GM23338 (cell line): ENCODE data around the gene FAM25A. TPM values are rescaled to one million over a fixed set of nuclear protein-coding genes. Genes with fewer than 3 reads are reported as not detected.
"Not testable (repeated sequence)": the region's sequence is repeated elsewhere in the genome, so short reads cannot be mapped to it uniquely, and the experiment has no call there.

ENCODE experiments used
- ATAC-seq: fragments of 200-7000 bp; cut with Tn5 transposase; 3 replicates; pipeline ENCODE4 v1.9.1; 2020
- DNase-seq: peaks from one replicate; pipeline ENCODE4 v3.0.0-alpha.2; 2015; ENCODE audit warnings: low spot score
- H2AFZ ChIP-seq: fragments of 200-600 bp; sonication (generic); 2 replicates; pipeline ENCODE4 v1.8.0; 2016; ENCODE audit warnings: antibody characterized with exemption, mild to moderate bottlenecking, moderate library complexity
- H3F3A ChIP-seq: fragments of 200-600 bp; sonication (generic); replicated peaks from 2 replicates; pipeline ENCODE4 v1.8.0; 2017; ENCODE audit warnings: antibody characterized with exemption, mixed run types, low read depth
- H3K27ac ChIP-seq: fragments of 200-600 bp; sonication (generic); 2 replicates; pipeline ENCODE4 v1.6.1; 2016; ENCODE audit warnings: low read depth
- H3K27me3 ChIP-seq: fragments of 200-600 bp; sonication (generic); 2 replicates; pipeline ENCODE4 v1.8.0; 2016; ENCODE audit warnings: mild to moderate bottlenecking, mixed run types, moderate library complexity; ENCODE audit not compliant: insufficient read depth
- H3K36me3 ChIP-seq: fragments of 200-600 bp; sonication (generic); 2 replicates; pipeline ENCODE4 v1.8.0; 2016; ENCODE audit warnings: mild to moderate bottlenecking; ENCODE audit not compliant: insufficient read depth
- H3K4me1 ChIP-seq: fragments of 200-600 bp; sonication (generic); 2 replicates; pipeline ENCODE4 v1.8.0; 2016; ENCODE audit warnings: mild to moderate bottlenecking, moderate library complexity; ENCODE audit not compliant: insufficient read depth
- H3K4me2 ChIP-seq: fragments of 200-600 bp; sonication (generic); 2 replicates; pipeline ENCODE4 v1.7.1; 2017; ENCODE audit warnings: mixed run types
- H3K4me3 ChIP-seq: fragments of 200-600 bp; sonication (generic); 2 replicates; pipeline ENCODE4 v1.6.1; 2016; ENCODE audit warnings: mixed run types
- H3K79me2 ChIP-seq: fragments of 200-600 bp; sonication (generic); replicated peaks from 2 replicates; pipeline ENCODE4 v1.8.0; 2017; ENCODE audit warnings: mild to moderate bottlenecking; ENCODE audit not compliant: insufficient read depth
- H3K9me2 ChIP-seq: fragments of 200-600 bp; sonication (generic); 2 replicates; pipeline ENCODE4 v1.8.0; 2017; ENCODE audit not compliant: insufficient read depth
- H4K20me1 ChIP-seq: fragments of 200-600 bp; sonication (generic); replicated peaks from 2 replicates; pipeline ENCODE4 v1.8.0; 2017; ENCODE audit warnings: mild to moderate bottlenecking; ENCODE audit not compliant: insufficient read depth
- H3K27ac Mint-ChIP-seq: 2 replicates; pipeline ENCODE4 v1.8.0; 2020; ENCODE audit warnings: inconsistent platforms, mild to moderate bottlenecking, moderate library complexity, mixed read lengths
- H3K27me3 Mint-ChIP-seq: 3 replicates; pipeline ENCODE4 v1.8.0; 2022; ENCODE audit warnings: low read depth, mild to moderate bottlenecking, moderate library complexity, mixed read lengths, inconsistent platforms; ENCODE audit not compliant: insufficient read depth, poor library complexity
- H3K36me3 Mint-ChIP-seq: 3 replicates; pipeline ENCODE4 v1.8.0; 2021; ENCODE audit warnings: low read depth, mild to moderate bottlenecking, inconsistent platforms, moderate library complexity, mixed read lengths
- H3K4me1 Mint-ChIP-seq: 3 replicates; pipeline ENCODE4 v1.8.0; 2020; ENCODE audit warnings: mild to moderate bottlenecking, inconsistent platforms, mixed read lengths
- H3K4me3 Mint-ChIP-seq: 3 replicates; pipeline ENCODE4 v1.8.0; 2021; ENCODE audit warnings: moderate library complexity, mild to moderate bottlenecking, inconsistent platforms, mixed read lengths
- H3K9me3 Mint-ChIP-seq: 3 replicates; pipeline ENCODE4 v1.8.0; 2020; ENCODE audit warnings: moderate library complexity, mild to moderate bottlenecking, inconsistent platforms, mixed read lengths
- polyA plus RNA-seq: library from polyadenylated mRNA; unstranded; fragments of >200 nt; fragmentation: Nextera tagmentation; extraction: Ambion mirVana; gene quantifications from 2 replicates; pipeline ENCODE4 v1.2.1, GENCODE V29; 2016
- total RNA-seq: library from RNA; depleted of rRNA; stranded (reverse); fragments of >200 nt; shearing (Covaris generic); gene quantifications from 2 replicates; pipeline ENCODE4 v1.2.3, GENCODE V29; 2014

FAM25A gene
- total and polyA plus RNA-seq, 2 experiments from 2014 or later: not detected

DNA sequence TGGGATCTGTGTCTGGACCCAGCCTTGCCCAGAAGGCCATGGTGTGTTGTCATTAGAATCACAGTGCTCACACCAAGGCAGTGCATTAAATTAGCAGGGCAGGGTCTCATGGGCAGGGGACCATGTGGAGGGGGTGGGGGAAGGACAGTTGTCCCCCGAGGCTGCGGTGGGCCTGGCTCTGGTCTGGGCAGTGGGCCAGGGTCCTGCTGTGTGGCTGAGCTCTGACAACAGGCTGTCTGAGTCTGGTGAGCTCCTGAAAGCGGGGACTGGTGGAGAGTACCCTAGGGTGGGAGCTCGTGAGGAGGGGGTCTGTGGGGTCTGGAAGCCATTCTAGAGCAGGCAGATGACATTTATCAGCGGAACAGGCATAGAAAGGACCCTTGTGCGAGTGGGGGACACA is 2.0 kb upstream of the FAM25A start:
- H3K27ac Mint-ChIP-seq, H3F3A ChIP-seq, H3K27me3 Mint-ChIP-seq, H2AFZ ChIP-seq, H3K4me1 Mint-ChIP-seq, H3K36me3 ChIP-seq, H3K79me2 ChIP-seq, ATAC-seq, H3K9me3 Mint-ChIP-seq, H3K4me1 ChIP-seq, H3K4me3 Mint-ChIP-seq, H3K9me2 ChIP-seq, DNase-seq, H3K4me2 ChIP-seq, H3K27ac ChIP-seq, H3K36me3 Mint-ChIP-seq, H3K27me3 ChIP-seq, H3K4me3 ChIP-seq, H4K20me1 ChIP-seq: not testable (repeated sequence)

DNA sequence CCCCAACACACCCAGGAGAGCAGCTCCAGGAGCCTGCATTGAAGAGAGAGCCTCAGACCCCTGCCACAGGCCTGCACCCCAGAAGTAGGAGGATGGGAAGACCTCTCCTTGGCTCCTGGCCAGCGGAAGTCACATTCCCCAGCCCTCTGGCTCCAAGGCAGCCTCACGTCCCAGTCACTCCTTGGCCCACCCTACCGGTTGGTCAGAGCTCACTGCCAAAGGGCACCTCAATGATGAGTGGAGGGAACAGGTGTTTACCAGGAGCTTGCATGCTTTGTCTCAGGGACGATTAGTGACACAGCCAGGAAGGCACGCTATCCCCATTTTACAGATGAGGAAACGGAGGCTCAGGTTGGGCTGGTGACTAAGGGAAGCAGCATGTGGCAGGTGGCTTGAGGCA is 1.0 kb upstream of the FAM25A start:
- not testable (repeated sequence) for H3K4me1 Mint-ChIP-seq, H3K4me2 ChIP-seq, H3K36me3 ChIP-seq, H3K4me3 Mint-ChIP-seq, H3K27ac ChIP-seq, H3K4me3 ChIP-seq, DNase-seq, H3K27me3 Mint-ChIP-seq, H2AFZ ChIP-seq, ATAC-seq, H3K36me3 Mint-ChIP-seq, H4K20me1 ChIP-seq, H3K79me2 ChIP-seq, H3K4me1 ChIP-seq, H3K9me2 ChIP-seq, H3K27me3 ChIP-seq, H3K27ac Mint-ChIP-seq, H3K9me3 Mint-ChIP-seq, H3F3A ChIP-seq

DNA sequence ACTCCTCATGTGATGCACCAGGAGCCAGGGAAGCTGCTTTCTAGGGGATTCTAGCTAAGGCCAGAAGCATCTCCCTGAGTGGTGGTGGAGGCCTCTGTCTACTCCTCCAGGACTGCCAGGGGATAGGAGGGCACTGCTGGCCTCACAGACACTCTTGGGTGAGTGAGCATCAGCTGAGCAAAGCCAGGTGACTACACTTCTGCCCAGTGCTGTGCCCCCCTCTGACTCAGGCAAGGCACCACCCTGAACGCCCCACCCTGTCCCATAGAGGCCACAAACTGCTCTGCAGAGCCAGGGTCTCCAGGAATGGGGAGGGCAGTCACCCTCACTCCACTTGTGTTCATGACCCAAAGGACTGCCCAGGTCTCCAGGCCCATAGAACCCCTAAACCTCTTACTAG is 590 bp upstream of the FAM25A start:
- H3K4me3 ChIP-seq, H3K9me2 ChIP-seq, H3K4me3 Mint-ChIP-seq, H3K27me3 Mint-ChIP-seq, H3K27ac ChIP-seq, H3K79me2 ChIP-seq, H3K4me1 ChIP-seq, H3K4me1 Mint-ChIP-seq, H3K9me3 Mint-ChIP-seq, H4K20me1 ChIP-seq, H3K27me3 ChIP-seq, ATAC-seq, H3K36me3 ChIP-seq, H2AFZ ChIP-seq, H3K27ac Mint-ChIP-seq, DNase-seq, H3F3A ChIP-seq, H3K4me2 ChIP-seq, H3K36me3 Mint-ChIP-seq: not testable (repeated sequence)

DNA sequence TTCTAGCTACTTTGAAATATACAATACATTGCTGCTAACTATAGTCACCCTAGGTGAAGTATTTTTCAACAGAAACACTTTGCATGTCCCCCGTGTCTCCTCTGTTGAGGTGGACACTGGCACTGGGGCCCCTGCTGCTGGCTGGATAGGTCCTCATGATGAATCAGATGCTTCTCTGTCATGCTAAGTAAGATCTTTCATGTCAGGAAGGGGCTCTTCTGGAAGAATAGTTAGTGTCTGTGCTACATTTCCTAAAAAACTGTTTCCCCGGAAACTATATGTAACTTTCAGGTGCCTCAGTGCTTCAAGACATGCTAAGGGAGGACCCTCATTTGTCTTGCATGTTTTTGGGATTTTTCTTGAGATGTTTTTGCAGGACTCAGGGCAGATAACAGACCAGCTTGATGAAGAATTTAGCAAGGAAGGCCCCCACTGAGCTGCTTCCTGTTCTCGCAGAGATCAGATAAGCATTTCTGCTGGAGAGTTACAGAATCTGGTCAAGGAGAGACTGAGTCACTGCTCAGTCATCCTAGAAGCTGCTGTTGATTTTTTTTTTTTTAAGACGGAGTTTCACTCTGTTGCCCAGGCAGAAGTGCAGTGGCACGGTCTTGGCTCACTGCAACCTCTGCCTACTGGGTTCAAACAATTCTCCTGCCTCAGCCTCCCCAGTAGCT is 5.3 kb downstream of the FAM25A start:
- ATAC-seq, H3K36me3 Mint-ChIP-seq, H3K27me3 Mint-ChIP-seq, H3F3A ChIP-seq, H3K4me1 ChIP-seq, H3K9me3 Mint-ChIP-seq, H3K27me3 ChIP-seq, H3K4me3 Mint-ChIP-seq, H3K4me1 Mint-ChIP-seq, H2AFZ ChIP-seq, H3K27ac ChIP-seq, H3K79me2 ChIP-seq, H3K4me3 ChIP-seq, H3K9me2 ChIP-seq, H3K4me2 ChIP-seq, H4K20me1 ChIP-seq, H3K36me3 ChIP-seq: not testable (repeated sequence)
- H3K27ac Mint-ChIP-seq: peak overlapping the region; percentile 77
- DNase-seq: peak; percentile 15

DNA sequence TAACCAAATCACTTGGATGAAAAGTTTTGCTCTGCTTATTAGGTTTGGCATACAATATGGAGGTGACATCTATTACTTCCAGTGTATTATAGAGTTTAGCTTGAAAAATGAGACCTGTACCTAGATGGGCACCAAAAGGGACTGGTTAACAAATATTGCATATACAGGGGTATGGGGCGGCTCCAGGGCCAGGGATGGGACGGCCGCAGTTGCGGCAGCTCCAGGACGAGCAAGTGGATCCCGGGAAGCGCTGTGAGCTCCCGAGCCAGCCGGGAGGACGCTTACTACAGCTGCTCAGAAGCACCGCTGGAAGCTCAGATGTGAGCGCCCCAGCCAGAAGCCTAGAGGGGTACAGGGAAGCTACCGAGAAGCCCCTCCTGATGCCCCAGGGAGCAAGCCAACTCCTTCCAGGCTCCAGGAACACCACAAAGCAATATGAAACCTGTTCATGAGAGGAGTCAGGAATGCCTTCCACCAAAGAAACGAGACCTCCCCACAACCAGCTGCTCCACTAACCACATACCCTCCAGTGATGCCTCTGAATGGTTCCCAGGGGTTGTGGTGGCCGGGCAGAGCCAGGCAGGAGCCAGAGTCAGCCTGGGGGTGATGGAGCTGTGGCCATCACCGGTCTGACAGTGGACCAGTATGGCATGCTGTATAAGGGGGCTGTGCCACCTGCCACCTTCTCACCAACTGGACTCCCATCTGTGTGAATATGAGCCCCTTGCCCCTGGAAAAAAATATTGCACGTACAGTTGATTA is 6.8 kb downstream of the FAM25A start:
- H3K4me3 ChIP-seq, H3K27me3 Mint-ChIP-seq, H3K4me3 Mint-ChIP-seq, H3K27me3 ChIP-seq, ATAC-seq, H4K20me1 ChIP-seq, DNase-seq, H2AFZ ChIP-seq, H3K79me2 ChIP-seq, H3K36me3 ChIP-seq, H3K27ac Mint-ChIP-seq, H3K9me2 ChIP-seq, H3K27ac ChIP-seq, H3K4me1 Mint-ChIP-seq, H3K4me1 ChIP-seq, H3F3A ChIP-seq, H3K4me2 ChIP-seq: not testable (repeated sequence)
- H3K9me3 Mint-ChIP-seq: peaks cover 16% of the 10 kb centered on the region
- peaks cover 15% of the 10 kb centered on the region; the same call in 2 of the 3 replicates for H3K36me3 Mint-ChIP-seq

DNA sequence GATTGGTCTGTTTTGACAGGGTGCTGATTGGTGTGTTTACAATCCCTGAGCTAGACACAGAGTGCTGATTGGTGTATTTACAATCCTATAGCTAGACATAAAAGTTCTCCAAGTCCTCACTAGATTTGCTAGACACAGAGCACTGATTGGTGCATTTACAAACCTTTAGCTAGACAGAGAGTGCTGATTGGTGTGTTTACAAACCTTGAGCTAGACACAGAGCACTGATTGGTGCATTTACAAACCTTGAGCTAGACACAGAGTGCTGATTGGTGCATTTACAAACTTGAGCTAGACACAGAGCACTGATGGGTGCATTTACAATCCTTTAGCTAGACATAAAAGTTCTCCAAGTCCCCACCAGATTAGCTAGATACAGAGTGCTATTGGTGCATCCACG is 10.3 kb downstream of the FAM25A start:
- H3K4me2 ChIP-seq, H3K27ac ChIP-seq, H3K9me2 ChIP-seq, ATAC-seq, H2AFZ ChIP-seq, H3K4me3 Mint-ChIP-seq, H3K4me1 ChIP-seq, H3K4me1 Mint-ChIP-seq, H3K27me3 ChIP-seq, H3K79me2 ChIP-seq, H4K20me1 ChIP-seq, H3K36me3 ChIP-seq, H3F3A ChIP-seq, H3K27me3 Mint-ChIP-seq, H3K4me3 ChIP-seq, DNase-seq, H3K27ac Mint-ChIP-seq: not testable (repeated sequence)
- Mint-ChIP-seq H3K36me3 (peaks cover 18% of the 10 kb centered on the region; the same call in 2 of the 3 replicates), H3K9me3 (peaks cover 32% of the 10 kb centered on the region)
